ENCODE data around the gene EXOSC5.
"Not testable (repeated sequence)": the region's sequence is repeated elsewhere in the genome, so short reads cannot be mapped to it uniquely, and the experiment has no call there.

Gene EXOSC5

DNA sequence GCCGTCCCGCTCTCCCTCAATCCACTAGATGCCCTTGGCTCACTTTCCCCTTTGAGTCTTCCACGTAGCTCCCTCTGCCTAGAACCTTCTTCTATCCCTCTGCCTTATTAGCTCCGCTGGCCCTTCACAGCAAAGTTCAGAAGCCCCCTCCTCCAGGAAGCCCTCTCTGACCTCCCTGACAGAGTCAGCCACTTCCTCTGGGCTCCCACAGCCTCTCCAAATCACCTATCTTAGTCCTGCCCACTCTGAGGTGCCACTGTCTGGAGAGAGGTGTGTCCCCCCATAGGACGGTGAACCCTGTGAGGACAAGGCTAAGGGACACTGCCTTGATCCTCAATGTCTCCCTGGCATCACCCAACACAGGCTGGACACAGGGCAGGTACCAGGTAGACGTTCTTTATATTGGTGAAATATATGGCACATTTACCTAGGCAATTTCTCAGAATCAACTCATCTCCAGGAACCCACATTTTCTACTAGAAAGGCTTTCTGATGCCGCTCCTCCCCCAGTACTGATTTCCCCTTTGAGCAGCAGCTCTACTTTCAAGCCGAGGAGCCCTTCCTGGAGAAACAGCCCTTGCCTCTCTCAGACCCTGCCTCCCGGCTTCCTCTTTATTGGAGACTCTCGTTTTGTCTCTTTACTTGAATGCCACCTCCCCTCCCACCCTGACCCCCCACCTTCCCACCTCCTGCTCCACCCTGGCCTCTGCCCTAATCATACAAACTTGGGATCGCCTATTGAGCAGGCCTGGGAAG lies 40.0 kb downstream of the EXOSC5 start:
- Mint-ChIP-seq H3K4me3 (peak overlapping the region; percentile 65), H3K27ac (peak overlapping the region; percentile 91), H3K9me3 (no peaks in the 10 kb centered on the region), H3K27me3 (ENCODE audit: low read depth) (no peaks in the 10 kb centered on the region), H3K36me3 (ENCODE audit: low read depth) (peaks cover 9% of the 10 kb centered on the region), H3K4me1 (ENCODE audit: low read depth) (peaks cover 39% of the 10 kb centered on the region)

- H3K4me3 Mint-ChIP-seq: peak overlapping the region; percentile 36
- H3K4me1 Mint-ChIP-seq (ENCODE audit: low read depth): peaks cover 41% of the 10 kb centered on the region
- peaks cover 18% of the 10 kb centered on the region for H3K36me3 Mint-ChIP-seq (ENCODE audit: low read depth)
- H3K9me3 Mint-ChIP-seq: no peaks in the 10 kb centered on the region
- H3K27ac Mint-ChIP-seq: peak overlapping the region; percentile 82
- H3K27me3 Mint-ChIP-seq (ENCODE audit: low read depth): no peaks in the 10 kb centered on the region
Measured at GRCh38 chr19:41355802-41356201, 41.4 kb downstream of the EXOSC5 start.

GRCh38 chr19:41355035-41355434 lies 42.1 kb downstream of the EXOSC5 start:
- Mint-ChIP-seq H3K9me3 (no peaks in the 10 kb centered on the region), H3K36me3 (ENCODE audit: low read depth) (peaks cover 19% of the 10 kb centered on the region), H3K4me3 (peak overlapping the region; percentile 43), H3K27me3 (ENCODE audit: low read depth) (no peaks in the 10 kb centered on the region), H3K27ac (peak overlapping the region; percentile 82), H3K4me1 (ENCODE audit: low read depth) (peaks cover 44% of the 10 kb centered on the region)

- H3K4me1 Mint-ChIP-seq (ENCODE audit: low read depth): peaks cover 48% of the 10 kb centered on the region
- peak overlapping the region; percentile 95 for H3K27ac Mint-ChIP-seq
- H3K4me3 Mint-ChIP-seq: peak overlapping the region; percentile 86
- H3K36me3 Mint-ChIP-seq (ENCODE audit: low read depth): peaks cover 19% of the 10 kb centered on the region
- no peaks in the 10 kb centered on the region for H3K27me3 Mint-ChIP-seq (ENCODE audit: low read depth)
- H3K9me3 Mint-ChIP-seq: no peaks in the 10 kb centered on the region
Measured at GRCh38 chr19:41354343-41354953, 42.7 kb downstream of the EXOSC5 start.

GRCh38 chr19:41353466-41354342 lies 43.5 kb downstream of the EXOSC5 start, which contains the start of gene TGFB1:
TGFB1 (minus strand) TSS chr19:41353922; CDS start chr19:41353044, 878 bp downstream.
- Mint-ChIP-seq H3K4me3 (peak within 1 kb of the TSS; percentile 96), H3K9me3 (peaks cover 3% of the 10 kb centered on the region), H3K4me1 (ENCODE audit: low read depth) (peaks cover 55% of the 10 kb centered on the region), H3K27me3 (ENCODE audit: low read depth) (no peaks in the 10 kb centered on the region), H3K36me3 (ENCODE audit: low read depth) (peaks cover 25% of the 10 kb centered on the region), H3K27ac (peak within 1 kb of the TSS; percentile 95)

DNA sequence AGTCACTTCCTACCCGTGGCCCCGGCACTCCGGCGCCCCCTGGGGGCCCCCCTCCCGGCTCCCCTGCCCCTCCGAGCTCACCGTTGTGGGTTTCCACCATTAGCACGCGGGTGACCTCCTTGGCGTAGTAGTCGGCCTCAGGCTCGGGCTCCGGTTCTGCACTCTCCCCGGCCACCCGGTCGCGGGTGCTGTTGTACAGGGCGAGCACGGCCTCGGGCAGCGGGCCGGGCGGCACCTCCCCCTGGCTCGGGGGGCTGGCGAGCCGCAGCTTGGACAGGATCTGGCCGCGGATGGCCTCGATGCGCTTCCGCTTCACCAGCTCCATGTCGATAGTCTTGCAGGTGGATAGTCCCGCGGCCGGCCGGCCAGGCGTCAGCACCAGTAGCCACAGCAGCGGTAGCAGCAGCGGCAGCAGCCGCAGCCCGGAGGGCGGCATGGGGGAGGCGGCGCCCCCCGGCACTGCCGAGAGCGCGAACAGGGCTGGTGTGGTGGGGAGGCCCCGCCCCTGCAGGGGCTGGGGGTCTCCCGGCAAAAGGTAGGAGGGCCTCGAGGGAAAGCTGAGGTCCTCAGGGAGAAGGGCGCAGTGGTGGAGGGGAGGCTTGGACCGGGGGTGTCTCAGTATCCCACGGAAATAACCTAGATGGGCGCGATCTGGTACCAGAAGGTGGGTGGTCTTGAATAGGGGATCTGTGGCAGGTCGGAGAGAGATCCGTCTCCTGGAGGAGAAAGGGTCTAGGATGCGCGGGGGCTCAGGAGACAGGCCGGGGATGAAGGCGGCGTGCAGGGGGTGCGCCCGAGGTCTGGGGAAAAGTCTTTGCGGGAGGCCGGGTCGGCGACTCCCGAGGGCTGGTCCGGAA lies 44.3 kb downstream of the EXOSC5 start:
- H3K36me3 Mint-ChIP-seq (ENCODE audit: low read depth): peaks cover 30% of the 10 kb centered on the region
- H3K27ac Mint-ChIP-seq: peak overlapping the region; percentile 96
- H3K4me1 Mint-ChIP-seq (ENCODE audit: low read depth): peaks cover 50% of the 10 kb centered on the region
- H3K27me3 Mint-ChIP-seq (ENCODE audit: low read depth): no peaks in the 10 kb centered on the region
- peaks cover 4% of the 10 kb centered on the region for H3K9me3 Mint-ChIP-seq
- H3K4me3 Mint-ChIP-seq: peak overlapping the region; percentile 96

DNA sequence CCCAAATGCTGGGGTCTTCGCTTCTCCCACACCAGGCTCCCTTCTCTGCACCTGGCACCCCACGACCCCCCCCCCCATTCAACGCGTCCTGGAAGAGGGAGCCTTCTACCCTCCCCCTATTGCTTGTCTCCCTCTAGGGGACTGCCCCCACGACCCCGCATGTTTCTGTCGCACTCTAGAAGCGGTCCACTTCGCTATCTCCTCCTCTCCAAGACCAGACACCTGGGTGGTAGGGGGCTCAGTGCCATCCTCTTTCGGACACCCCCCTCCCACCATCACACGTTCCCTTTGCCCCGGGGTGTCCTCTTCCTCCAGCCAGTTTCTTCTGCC lies 44.9 kb downstream of the EXOSC5 start:
- H3K9me3 Mint-ChIP-seq: peaks cover 4% of the 10 kb centered on the region
- H3K4me3 Mint-ChIP-seq: peak overlapping the region; percentile 96
- peaks cover 47% of the 10 kb centered on the region for H3K4me1 Mint-ChIP-seq (ENCODE audit: low read depth)
- H3K27ac Mint-ChIP-seq: peak overlapping the region; percentile 96
- H3K36me3 Mint-ChIP-seq (ENCODE audit: low read depth): peaks cover 29% of the 10 kb centered on the region
- no peaks in the 10 kb centered on the region for H3K27me3 Mint-ChIP-seq (ENCODE audit: low read depth)

- Mint-ChIP-seq H3K4me3 (peak overlapping the region; percentile 96), H3K36me3 (ENCODE audit: low read depth) (peaks cover 29% of the 10 kb centered on the region), H3K4me1 (ENCODE audit: low read depth) (peaks cover 41% of the 10 kb centered on the region)
Measured at GRCh38 chr19:41351339-41352245, 45.6 kb downstream of the EXOSC5 start.

DNA sequence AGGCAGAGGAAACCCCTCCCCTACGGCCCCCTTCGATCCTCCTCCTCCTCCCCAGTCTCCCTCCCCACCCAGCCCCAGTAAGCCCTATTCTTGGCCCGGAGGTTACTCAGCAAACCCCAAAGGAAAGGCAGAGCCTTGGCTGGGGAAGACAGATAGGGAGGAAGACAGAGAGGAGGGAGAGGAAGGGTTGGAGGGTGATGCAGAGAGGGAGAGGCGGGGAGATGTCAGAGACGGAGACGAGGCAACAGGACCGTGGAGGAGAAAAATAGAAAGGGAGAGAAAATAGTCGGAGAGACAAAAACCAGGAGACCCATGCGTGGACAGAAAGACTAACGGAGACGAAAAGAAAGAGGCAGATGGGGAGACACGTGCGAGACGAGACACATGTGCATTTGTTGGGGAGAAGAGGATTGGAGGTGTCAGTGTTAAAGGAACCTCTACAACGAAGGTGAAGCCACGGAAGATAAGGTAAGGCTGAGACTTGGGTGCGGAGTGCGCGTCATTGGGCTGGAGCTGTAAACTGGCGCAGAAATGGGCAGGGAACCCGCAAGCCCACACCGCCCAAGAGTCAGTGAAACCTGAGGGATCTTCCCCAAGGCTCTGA lies 46.3 kb downstream of the EXOSC5 start:
- H3K27ac Mint-ChIP-seq: peak overlapping the region; percentile 85
- peaks cover 4% of the 10 kb centered on the region for H3K9me3 Mint-ChIP-seq
- H3K36me3 Mint-ChIP-seq (ENCODE audit: low read depth): peaks cover 34% of the 10 kb centered on the region
- peak overlapping the region; percentile 96 for H3K4me3 Mint-ChIP-seq
- peaks cover 38% of the 10 kb centered on the region for H3K4me1 Mint-ChIP-seq (ENCODE audit: low read depth)
- no peaks in the 10 kb centered on the region for H3K27me3 Mint-ChIP-seq (ENCODE audit: low read depth)

More at GRCh38 chr19:41351339-41352245, 45.6 kb downstream of the EXOSC5 start:
- H3K27me3 Mint-ChIP-seq (ENCODE audit: low read depth): no peaks in the 10 kb centered on the region
- H3K9me3 Mint-ChIP-seq: peaks cover 4% of the 10 kb centered on the region
- H3K27ac Mint-ChIP-seq: peak overlapping the region; percentile 96

- not testable (repeated sequence) for H3K27me3 Mint-ChIP-seq (ENCODE audit: low read depth); H3K27ac Mint-ChIP-seq; H3K9me3 Mint-ChIP-seq; H3K4me3 Mint-ChIP-seq
- H3K4me1 Mint-ChIP-seq (ENCODE audit: low read depth): peaks cover 36% of the 10 kb centered on the region
- H3K36me3 Mint-ChIP-seq (ENCODE audit: low read depth): peaks cover 45% of the 10 kb centered on the region
Measured at GRCh38 chr19:41346916-41347315, 50.2 kb downstream of the EXOSC5 start.

GRCh38 chr19:41344162-41344561 lies 53.0 kb downstream of the EXOSC5 start:
- peaks cover 48% of the 10 kb centered on the region for H3K36me3 Mint-ChIP-seq (ENCODE audit: low read depth)
- no peak overlapping the region for H3K4me3 Mint-ChIP-seq
- peaks cover 4% of the 10 kb centered on the region for H3K9me3 Mint-ChIP-seq
- H3K4me1 Mint-ChIP-seq (ENCODE audit: low read depth): peaks cover 30% of the 10 kb centered on the region
- H3K27ac Mint-ChIP-seq: no peak overlapping the region
- H3K27me3 Mint-ChIP-seq (ENCODE audit: low read depth): no peaks in the 10 kb centered on the region

GRCh38 chr19:41341669-41342490 lies 55.3 kb downstream of the EXOSC5 start:
- Mint-ChIP-seq H3K4me3 (no peak overlapping the region), H3K9me3 (no peaks in the 10 kb centered on the region), H3K36me3 (ENCODE audit: low read depth) (peaks cover 42% of the 10 kb centered on the region), H3K27me3 (ENCODE audit: low read depth) (no peaks in the 10 kb centered on the region), H3K27ac (no peak overlapping the region), H3K4me1 (ENCODE audit: low read depth) (peaks cover 27% of the 10 kb centered on the region)

Measured in T-helper 1 cell treated with Interleukin-12 subunit alpha and Interleukin-12 subunit beta and Interleukin-4 antibody, amounts not matched to agents 30 μg/mL and 1 μg/mL, for 36 hours (primary cell).